Liver (tissue), 3 donors: ENCODE data around the gene FAM184A.

Experiments used
- FOXA1 ChIP-seq: IDR thresholded peaks from 2 replicates; pipeline ENCODE4 v1.6.1; 2016; ENCODE audit warnings: antibody characterized with exemption
- GABPA ChIP-seq, 2 donors: IDR thresholded peaks in 1 of 2; conservative IDR thresholded peaks in 1 of 2; 2 replicates each; pipeline ENCODE4 v1.6.1; 2016; ENCODE audit warnings: antibody characterized with exemption in 2 of 2, mild to moderate bottlenecking in 1 of 2, moderate library complexity in 1 of 2
- JUND ChIP-seq, 2 donors: IDR thresholded peaks; 2 replicates each; pipeline ENCODE4 v1.6.1; 2016; ENCODE audit warnings: antibody characterized with exemption in 2 of 2
- RAD21 ChIP-seq, 2 donors: IDR thresholded peaks; 2 replicates each; pipeline ENCODE4 v1.6.1; 2016; ENCODE audit warnings: antibody characterized with exemption in 2 of 2, mild to moderate bottlenecking in 2 of 2
- YY1 ChIP-seq: IDR thresholded peaks from 2 replicates; pipeline ENCODE4 v1.6.1; 2016; ENCODE audit warnings: antibody characterized with exemption, mild to moderate bottlenecking
- TF ChIP-seq, protein P1 (sequence below): fragments of 150-350 bp; IDR thresholded peaks from 2 replicates; pipeline ENCODE4 v1.5.1; 2017; ENCODE audit warnings: improper control_type of control experiment, low read depth, low read length; ENCODE audit not compliant: missing input control
- TF ChIP-seq, protein P2 (sequence below): IDR thresholded peaks from 2 replicates; pipeline ENCODE4 v1.6.1; 2016; ENCODE audit warnings: antibody characterized with exemption
- TF ChIP-seq, protein P3 (sequence below): IDR thresholded peaks from 2 replicates; pipeline ENCODE4 v1.6.1; 2016; ENCODE audit warnings: antibody characterized with exemption
- donor health status: healthy.
- donor health status: healthy.

DNA sequence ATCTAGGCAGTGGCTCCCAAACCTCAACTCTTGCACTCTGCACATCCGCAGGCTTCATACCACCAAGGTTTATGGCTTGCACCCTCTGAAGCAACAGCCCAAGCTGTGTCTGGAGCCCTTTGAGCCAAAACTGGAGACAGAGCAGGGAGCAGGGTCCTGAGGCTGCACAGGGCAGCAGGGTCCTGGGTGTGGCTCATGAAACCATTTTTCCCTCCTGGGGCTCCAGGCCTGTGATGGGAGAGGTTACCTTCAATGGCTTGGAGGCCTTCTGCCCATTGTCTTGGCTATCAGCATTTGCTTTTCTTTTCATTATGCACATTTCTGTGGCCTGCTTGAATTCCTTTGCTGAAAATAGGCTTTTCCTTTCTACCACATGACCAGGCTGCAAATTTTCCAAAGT, 6.3 kb upstream of the FAM184A start:
- TF ChIP-seq FOXA1 (no peak), GABPA (IDR thresholded peaks at IDR 0.05 in 1 of 2, conservative IDR thresholded peaks at IDR 0.05 in 1 of 2) (no peak), RAD21 (IDR thresholded peaks at IDR 0.05) (no peak), YY1 (no peak), JUND (IDR thresholded peaks at IDR 0.05) (no peak)
- TF ChIP-seq, protein P1, sequence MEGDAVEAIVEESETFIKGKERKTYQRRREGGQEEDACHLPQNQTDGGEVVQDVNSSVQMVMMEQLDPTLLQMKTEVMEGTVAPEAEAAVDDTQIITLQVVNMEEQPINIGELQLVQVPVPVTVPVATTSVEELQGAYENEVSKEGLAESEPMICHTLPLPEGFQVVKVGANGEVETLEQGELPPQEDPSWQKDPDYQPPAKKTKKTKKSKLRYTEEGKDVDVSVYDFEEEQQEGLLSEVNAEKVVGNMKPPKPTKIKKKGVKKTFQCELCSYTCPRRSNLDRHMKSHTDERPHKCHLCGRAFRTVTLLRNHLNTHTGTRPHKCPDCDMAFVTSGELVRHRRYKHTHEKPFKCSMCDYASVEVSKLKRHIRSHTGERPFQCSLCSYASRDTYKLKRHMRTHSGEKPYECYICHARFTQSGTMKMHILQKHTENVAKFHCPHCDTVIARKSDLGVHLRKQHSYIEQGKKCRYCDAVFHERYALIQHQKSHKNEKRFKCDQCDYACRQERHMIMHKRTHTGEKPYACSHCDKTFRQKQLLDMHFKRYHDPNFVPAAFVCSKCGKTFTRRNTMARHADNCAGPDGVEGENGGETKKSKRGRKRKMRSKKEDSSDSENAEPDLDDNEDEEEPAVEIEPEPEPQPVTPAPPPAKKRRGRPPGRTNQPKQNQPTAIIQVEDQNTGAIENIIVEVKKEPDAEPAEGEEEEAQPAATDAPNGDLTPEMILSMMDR, result no peak
- TF ChIP-seq, protein P2, sequence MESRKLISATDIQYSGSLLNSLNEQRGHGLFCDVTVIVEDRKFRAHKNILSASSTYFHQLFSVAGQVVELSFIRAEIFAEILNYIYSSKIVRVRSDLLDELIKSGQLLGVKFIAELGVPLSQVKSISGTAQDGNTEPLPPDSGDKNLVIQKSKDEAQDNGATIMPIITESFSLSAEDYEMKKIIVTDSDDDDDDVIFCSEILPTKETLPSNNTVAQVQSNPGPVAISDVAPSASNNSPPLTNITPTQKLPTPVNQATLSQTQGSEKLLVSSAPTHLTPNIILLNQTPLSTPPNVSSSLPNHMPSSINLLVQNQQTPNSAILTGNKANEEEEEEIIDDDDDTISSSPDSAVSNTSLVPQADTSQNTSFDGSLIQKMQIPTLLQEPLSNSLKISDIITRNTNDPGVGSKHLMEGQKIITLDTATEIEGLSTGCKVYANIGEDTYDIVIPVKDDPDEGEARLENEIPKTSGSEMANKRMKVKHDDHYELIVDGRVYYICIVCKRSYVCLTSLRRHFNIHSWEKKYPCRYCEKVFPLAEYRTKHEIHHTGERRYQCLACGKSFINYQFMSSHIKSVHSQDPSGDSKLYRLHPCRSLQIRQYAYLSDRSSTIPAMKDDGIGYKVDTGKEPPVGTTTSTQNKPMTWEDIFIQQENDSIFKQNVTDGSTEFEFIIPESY, result no peak
- TF ChIP-seq, protein P3, sequence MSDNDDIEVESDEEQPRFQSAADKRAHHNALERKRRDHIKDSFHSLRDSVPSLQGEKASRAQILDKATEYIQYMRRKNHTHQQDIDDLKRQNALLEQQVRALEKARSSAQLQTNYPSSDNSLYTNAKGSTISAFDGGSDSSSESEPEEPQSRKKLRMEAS, result no peak
